HuH-7 (cell line): ENCODE data around the gene AIRE.

ENCODE experiments used
- DNase-seq: peaks from one replicate; pipeline ENCODE4 v3.0.0; 2011; ENCODE audit warnings: low spot score

AIRE gene

DNA sequence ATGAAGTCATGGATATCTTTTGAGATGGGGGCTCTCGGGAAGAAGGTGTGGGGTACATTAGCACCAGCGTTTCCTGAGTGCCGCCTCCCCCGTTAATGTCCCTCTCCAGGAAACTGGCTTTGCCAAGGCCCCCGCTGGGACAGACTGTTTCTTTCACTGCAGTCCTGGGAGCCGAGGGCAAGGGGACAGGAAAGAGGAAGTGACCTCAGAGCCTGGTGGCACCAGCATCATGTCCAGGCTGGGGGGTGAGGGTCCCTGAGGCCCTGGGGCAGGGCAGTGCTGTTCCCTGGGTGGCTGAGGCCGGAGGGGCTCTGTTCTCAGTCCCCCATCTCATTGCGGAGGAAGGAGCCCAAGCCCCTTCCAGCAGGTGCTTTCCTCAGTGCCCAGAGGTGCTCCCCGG lies 20.0 kb downstream of the AIRE start:
- DNase-seq: no peak

DNA sequence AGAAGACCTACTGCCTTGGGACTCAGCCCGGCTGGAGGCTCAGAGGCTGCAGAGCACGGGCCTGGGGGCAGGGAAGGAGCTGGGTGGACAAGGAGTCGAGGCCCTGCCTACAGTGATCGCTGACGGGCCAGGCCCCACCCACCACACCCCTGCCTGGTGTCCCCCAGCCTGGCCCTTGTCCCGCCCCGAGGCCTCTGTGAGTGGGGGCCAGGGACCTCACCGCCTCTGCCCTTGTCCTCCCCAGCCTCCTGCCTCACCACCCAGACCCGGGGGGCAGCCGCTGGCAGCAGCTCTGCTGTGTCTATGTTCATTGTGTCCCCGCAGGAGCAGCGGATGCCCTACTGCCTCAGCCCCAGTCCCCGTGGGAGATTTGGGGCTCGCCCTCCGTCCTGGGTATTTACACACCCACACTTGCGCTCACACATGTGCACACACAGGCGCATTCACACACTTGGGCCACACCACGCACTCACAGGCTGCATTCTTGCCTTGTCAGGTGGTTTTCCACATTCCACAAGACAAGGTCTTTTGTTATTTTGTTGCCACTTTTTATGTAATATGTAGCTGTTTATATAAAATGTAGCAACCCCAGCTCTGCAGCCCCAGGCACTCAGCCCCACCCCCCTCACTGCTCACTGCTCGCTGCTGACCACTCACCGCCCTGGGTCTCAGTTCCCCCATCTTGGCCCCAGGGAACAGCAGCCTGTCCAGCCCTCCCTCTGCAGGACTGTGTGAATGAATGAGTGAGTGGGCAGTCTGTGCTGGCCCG lies 21.4 kb downstream of the AIRE start:
- DNase-seq: no peak

DNA sequence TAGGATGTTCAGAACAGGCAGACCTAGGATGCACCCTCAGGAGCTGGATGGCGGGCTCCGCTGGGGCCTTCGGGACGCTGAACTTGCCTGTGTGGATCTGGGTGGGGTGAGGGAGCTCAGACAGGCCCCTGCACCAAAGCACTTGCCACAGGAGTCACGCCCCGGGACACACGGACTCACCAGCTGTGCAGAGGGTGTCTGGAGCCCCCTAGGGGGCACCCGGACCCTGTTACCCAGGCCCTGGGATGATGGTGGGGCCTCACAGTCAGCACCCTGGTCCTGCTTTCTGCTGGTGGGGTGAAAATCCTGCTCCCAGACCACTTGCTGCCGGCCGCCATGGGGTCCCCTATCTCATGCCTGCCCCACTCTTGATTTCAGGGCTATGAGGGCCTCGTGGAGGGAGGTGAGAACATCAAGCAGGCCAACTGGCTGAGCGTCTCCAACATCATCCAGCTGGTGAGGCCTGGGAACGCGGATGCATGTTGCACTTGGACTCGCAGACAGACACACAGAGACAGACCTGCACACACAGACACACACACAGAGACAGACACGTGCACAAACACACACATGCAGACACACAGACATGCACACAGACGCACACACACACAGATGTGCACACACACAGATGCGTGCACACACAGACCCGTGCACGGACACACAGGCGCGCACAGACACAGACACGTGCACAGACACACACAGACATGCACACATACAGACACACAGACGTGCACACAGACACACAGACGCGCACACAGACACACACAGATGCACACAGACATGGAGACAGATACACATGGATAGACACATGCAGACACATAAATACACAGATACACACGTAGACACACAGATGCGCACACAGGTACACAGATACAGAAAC lies 25.2 kb downstream of the AIRE start:
- DNase-seq: no peak

DNA sequence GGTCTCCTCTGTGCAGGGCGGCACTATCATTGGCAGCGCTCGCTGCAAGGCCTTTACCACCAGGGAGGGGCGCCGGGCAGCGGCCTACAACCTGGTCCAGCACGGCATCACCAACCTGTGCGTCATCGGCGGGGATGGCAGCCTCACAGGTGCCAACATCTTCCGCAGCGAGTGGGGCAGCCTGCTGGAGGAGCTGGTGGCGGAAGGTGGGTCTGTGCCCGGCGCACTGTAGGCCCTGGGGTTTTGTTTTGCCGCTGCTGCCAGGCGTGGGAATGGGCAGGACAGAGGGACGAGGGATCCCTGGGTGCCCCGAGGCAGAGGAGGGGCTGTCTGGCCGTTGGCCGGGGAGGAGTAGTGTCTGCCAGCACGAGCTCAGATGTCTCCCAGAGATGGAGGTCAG lies 26.4 kb downstream of the AIRE start:
- DNase-seq: no peak

DNA sequence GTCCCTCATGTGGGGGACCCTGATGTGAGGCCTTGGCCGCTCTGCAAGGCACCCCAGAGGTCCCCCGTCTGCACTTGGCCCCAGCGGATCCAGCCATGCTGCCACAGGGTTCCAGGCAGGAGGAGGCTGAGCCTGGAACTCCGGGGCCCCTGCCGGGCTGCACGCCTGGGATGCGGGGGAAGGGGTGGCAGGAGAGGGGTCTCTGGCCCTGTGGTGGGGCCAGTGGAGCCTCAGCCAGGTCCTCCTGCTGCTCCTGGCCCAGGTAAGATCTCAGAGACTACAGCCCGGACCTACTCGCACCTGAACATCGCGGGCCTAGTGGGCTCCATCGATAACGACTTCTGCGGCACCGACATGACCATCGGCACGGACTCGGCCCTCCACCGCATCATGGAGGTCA lies 27.0 kb downstream of the AIRE start:
- DNase-seq: no peak

DNA sequence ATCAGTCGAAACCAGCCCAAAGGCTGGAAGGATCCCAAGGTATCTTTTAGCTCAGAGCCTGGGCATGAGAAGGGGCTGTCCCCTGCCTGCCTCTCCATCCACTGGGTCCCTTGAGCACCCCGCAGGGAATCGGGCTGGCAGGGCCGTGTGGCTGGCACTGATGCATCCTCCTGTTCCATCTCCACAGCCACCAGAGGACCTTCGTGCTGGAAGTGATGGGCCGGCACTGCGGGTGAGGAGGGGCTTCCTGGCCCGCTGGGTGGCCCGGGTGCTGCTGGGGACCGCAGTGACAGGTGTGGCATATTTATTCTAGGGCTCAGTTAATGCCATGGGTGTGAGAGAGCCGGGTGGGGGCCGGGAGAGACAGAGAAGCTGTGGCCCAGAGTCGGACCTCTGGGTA lies 27.8 kb downstream of the AIRE start:
- DNase-seq: no peak

DNA sequence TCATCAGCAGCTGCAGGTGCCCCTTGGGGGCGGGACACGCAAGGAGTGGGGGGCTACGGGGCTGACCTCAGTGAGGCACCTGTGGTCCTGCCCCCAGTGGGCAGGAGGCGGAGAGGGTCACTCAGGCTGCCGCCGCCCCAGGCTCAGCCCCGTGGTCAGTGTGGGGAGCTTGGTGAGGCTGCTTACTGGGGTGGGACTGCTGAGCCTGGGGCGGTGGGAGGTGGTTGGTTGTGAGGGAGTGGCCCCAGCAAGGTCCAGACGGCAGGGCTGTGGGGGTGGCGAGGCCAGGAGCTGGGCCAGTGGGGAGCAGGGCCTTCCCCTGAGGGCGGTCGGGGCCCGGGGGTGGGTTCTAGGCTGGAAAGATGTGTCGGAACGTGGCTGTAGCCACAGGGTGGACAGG lies 28.5 kb downstream of the AIRE start:
- no peak for DNase-seq

DNA sequence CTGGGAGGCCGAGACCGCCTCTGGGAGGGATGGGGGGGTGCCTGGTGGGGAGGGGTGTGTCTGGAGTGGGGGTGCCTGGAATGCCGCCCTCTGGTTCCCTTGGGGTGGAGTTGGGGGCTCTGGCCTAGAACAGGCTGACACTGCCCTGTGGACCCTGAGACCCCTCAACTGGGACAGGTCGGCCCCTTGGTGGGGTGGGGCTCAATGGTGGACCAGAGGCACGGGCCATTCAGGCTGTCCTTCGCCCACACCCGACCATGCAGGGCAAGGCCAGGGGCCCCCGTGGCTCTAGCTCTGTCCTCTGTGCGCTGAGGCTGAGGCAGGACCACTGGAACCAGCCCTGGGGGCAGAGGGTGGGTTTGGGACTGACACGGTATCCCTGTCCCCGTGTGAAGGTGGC lies 28.9 kb downstream of the AIRE start:
- DNase-seq: no peak

DNA sequence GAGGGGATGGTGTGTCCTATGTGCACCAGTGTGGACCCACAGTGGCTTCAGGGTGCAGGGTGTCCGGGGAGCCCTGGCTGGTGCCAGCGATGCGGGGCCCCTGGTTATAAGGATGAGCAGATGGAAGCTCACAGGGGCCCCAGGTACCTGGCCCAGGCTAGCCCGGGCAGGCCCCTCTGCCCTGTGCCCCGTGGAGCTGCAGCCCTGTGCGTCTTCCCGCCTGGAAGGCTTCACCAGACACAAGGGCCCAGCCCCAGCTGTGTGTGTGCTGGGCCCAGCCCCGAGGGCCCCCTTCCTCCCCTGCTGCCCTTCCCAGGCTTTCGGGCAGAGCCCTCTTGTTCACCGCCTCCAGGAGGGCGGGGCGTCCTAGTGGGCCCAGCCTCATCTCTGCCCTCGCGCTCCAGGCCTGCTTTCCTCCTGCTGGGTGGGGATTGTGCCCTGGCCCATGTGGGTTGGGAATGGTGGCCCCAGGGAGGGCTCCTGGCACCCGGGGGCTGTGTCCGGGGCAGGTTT lies 30.1 kb downstream of the AIRE start:
- no peak for DNase-seq

DNA sequence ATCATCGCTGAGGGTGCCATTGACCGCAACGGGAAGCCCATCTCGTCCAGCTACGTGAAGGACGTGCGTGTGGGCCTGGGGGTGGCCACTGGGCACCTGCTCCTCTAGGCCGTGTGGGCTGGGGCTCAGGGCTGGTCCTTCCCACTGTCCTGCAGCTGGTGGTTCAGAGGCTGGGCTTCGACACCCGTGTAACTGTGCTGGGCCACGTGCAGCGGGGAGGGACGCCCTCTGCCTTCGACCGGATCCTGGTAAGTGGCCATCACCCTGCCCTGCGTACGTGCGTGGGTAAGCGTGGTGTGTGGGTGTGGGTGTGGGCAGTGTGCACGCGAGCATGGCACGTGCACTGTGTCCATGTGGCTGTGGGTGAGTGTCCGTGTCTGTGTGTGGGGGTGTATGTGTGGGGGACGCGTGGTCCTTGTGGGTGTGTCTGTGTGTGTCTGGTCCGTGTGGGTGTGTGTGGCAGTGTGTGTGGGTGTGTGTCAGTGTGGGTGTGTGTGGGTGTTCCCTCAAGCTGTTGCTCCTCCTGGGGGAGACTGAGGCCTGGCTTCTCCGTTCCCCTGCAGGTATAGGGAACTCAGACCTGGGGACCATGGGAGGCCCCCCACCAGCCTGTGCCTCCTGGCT lies 30.7 kb downstream of the AIRE start:
- no peak for DNase-seq

DNA sequence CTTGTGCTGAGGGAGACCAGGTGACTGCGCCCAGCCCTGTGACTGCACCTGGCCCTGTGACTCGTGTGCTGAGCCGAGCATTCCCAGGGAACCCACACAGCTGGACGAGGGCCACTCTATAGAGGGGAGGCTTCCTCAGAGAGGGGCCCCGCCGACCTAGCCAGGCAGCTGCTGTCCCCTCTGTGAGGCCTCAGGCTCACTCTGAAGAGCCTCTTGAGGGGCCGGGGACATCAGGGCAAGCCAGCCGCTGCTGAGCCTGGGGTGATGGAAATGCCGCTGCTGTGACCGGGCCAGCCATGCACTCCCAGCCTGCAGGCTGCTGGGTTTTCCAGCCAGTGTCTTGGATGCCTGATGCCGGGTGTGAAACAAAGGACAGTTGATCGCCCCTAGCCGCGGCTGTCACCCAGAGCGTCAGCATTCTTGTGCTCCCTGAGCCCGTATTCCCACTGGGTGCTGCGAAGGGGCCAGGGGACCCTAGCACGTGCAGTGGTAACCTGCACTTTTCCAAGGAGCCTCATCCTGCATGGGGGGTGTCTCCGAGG lies 31.6 kb downstream of the AIRE start:
- no peak for DNase-seq

DNA sequence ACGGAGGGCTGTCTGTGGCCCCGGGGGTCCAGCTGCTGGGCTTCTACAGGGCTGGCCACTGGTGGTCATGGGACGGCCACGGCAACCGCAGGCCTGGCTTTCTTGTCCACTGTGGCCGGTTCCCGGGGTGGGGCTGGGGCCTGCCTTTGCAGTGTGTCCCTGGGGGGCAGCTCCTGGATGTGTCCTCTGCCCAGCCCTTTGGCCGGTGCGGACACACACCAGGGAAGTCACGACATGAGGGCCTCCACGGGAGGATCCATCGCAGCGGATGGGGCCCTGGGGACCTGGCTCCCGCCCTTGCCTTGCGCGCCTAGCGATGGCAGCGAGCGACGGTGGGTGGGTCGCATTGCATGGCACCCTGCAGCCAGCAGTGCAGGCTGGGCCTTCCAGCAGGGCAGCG lies 32.2 kb downstream of the AIRE start:
- no peak for DNase-seq

DNA sequence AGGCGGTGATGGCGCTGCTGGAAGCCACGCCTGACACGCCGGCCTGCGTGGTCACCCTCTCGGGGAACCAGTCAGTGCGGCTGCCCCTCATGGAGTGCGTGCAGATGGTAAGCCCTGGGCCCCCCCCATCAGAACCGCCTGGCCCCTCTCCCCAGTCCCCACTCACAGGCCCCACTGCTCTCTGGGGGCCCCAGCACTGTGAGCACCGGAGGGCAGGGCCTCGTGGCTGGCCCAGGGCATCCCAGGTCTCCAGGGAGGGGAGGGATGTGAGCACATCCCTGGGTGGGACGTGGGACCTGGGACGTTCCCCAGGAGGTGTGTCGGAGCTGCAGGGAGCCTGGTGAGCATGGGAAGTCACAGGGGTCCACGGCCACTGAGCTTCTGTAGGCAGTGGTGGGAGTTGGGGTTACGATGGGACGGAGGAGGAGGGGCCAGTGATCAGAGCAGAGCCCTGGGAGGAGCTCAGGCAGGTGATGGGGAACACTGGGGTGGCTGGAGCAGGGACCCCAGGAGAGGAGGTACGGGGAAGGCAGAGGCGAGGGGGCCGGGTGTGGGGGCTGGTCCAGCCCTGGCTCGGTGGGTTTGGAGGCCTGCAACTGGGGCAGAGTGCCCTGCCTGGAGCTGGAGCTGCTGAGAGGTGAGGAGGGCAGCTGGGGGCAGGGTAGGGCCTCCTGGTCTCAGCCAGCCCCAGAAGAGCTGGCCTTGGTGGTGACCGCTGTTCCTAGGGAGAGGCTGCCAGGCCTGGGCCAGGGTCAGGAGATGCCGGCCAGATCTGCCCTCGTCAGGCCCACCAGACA lies 33.0 kb downstream of the AIRE start:
- DNase-seq: no peak

DNA sequence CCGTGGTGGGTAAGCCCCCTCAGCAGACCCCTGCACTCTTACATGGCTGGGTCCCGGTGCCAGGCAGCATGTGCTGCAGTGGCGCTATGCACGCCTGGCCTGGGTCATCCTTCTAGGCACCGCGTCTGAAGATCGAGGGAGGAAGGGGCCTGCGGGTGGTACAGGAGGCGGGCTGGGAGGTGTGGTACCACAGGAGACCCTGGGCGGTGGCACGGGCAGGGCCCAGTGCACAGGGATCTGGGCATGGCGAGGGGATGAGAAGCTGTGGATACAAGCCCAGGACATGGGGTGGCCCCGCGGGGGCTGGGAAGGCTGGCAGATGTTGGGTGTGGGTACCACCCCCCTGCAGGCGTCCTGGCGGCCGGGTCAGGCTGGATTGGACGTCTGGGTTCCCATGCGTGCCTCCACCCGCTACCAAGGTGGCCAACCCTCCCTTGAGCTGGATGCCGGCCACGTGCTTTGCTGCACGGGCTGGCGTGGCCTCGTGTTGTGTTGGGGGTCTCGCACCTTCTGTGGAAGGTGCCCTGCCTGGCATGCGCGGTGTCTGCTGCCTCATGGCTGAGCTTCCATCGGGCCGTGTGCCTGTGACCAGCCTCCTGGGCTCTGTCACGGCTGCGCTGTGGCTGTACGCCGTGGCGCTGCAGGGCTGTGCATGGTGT lies 33.9 kb downstream of the AIRE start:
- no peak for DNase-seq

DNA sequence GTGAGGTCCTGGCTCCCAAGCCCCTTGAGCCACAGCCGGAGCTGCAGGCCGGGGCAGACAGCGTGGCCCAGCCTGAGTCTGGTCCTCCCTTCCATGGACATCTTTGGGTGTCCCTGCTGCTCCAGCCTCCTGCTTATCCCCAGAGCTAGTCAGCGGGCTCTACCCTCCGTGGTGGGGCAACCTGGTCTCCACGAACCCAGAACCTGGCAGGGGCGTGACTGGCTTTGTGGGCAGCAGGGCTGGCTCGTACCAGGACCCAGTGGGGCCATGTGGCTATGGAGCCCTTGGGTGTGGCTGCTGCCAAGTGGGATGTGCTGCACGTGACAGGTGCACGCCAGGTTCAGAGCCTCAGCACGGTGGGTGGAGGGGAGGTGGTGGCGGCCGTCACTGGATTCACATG lies 35.2 kb downstream of the AIRE start:
- DNase-seq: no peak

DNA sequence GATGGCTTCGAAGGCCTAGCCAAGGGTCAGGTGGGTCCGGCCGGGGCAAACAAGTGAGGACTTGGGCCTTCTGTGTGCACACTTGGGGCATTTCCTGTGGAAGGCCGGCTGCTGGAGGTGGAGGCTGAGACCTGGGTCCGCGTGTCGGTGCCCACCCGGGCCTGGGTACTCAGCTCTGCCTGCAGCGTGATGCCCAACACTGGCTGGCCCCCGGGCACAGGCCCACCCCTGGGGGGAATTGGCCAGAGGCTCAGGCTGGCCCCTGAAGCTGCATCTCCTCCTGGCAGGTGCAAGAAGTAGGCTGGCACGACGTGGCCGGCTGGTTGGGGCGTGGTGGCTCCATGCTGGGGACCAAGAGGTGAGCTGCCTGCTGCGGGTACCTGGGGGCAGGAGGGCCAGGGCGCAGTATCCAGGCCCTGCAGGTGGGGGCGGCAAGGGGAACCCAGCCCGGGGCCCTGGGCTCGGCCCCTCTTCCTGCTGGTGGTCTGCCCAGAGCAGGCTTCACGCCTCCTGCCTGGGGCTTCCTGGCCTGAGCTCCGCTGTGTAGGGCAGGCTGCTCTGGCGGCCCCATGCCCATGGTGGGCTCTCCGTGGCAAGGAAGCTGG lies 36.3 kb downstream of the AIRE start:
- no peak for DNase-seq

DNA sequence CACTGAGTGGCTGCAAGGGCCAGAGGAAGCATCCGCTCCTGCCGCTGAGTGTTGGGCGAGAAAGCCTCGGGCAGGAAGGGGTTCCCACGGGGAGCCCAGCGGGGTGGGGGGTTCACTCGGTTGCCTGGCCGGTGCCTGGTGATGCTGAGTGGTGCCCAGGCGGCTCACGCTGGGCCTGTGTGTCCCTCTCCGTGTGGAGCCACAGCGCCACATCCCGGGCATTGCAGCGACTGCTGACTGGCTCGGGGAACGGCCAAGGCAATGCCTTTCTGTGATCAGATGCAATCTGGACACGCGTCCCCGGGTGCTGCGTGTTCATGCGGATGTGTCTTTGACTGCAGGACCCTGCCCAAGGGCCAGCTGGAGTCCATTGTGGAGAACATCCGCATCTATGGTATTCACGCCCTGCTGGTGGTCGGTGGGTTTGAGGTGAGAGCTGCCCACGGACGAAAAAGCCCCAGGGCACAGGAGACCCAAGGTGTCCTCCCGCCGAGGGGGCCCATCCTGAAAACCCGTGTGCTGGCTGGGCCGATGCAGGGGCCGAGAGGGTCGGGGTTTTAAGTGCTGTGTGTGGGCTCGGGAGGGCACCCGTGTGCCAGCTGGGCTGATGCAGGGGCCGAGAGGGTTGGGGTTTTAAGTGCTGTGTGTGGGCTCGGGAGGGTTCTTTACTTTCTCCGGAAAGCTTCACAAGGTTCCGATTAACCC lies 37.1 kb downstream of the AIRE start:
- no peak for DNase-seq

DNA sequence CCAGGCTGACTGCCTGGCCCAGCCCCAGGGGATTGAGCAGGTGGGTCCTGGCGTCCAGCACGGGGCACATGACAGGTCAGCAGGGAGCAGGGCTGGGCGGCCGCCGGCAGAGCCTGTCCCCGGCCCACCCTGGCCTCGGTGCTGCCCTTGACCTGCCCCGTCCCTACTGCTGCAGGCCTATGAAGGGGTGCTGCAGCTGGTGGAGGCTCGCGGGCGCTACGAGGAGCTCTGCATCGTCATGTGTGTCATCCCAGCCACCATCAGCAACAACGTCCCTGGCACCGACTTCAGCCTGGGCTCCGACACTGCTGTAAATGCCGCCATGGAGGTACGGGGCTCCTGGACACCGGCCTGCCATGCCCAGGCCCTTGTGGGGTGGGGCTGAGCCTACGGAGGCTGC lies 37.9 kb downstream of the AIRE start:
- DNase-seq: no peak

DNA sequence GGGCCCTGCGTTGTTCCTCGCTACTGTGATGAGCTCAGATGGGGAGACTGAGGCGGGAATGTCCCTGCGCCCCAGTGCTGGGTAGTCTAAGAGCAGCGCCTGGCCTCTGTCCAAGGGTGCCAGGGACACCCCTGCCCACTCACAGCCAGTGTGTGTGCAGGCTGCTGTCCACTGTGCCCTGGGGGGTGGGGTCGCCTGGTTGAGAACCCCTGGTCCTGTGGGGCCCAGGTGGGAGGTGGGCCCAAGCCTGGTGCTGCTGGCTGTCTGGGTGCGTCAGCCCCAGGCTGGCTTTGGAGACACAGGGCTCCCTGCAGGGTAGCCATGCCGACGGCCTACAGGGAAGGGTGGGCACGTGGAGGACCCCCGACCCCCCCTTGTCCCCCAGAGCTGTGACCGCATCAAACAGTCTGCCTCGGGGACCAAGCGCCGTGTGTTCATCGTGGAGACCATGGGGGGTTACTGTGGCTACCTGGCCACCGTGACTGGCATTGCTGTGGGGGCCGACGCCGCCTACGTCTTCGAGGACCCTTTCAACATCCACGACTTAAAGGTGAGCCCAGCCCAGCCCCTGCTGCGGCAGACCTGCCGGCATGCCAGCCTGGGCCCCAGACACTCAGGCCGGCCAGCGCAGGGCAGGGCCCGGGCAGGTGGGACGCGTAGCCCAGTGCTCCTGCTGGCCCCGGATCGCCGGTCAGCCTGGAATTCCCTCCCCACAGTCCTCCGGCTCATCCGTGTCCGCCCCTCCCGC lies 38.6 kb downstream of the AIRE start:
- DNase-seq: no peak

DNA sequence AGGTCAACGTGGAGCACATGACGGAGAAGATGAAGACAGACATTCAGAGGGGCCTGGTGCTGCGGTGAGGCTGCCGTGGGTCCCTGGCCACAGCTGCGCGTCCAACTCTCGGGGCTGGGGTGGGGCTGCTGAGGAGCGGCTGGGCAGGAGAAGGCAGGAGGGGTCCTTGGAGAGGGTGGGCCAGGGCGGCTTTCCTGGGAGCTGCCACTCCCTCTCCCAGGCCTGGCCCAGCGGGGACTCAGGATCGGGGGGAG lies 39.1 kb downstream of the AIRE start:
- no peak for DNase-seq
